Ovary (tissue), 3 donors: ENCODE data around the gene SHROOM3.

Experiments used
- CTCF ChIP-seq, 3 donors: fragments of 450-650 bp in 2 of 3; fragments of 200-600 bp in 1 of 3; IDR thresholded peaks; one replicate each; pipeline versions ENCODE4 v1.5.1 to v1.8.0; 2016 to 2022; ENCODE audit warnings: antibody characterized with exemption in 3 of 3, mild to moderate bottlenecking in 1 of 3
- EP300 ChIP-seq: sonication (generic); formaldehyde crosslinking; IDR thresholded peaks from one replicate; pipeline ENCODE4 v1.6.1; 2017; ENCODE audit warnings: antibody characterized with exemption
- donor health status: DM: no; HTN: no; CAD: no.

- TF ChIP-seq CTCF (IDR thresholded peaks at IDR 0.05), result no peak
- no peak for TF ChIP-seq EP300
Measured at GRCh38 chr4:76525751-76526150, 90.7 kb downstream of the SHROOM3 start.
